NB4 (cell line): ENCODE data around the gene CLIC3.

Experiments
- DNase-seq: peaks from one replicate; pipeline ENCODE4 v3.0.0; 2010; ENCODE audit warnings: low read depth
- H3K4me3 ChIP-seq: one replicate; pipeline ENCODE4 v1.5.1; 2011; ENCODE audit warnings: mild to moderate bottlenecking, low read depth, low read length, moderate library complexity
- CTCF ChIP-seq: IDR thresholded peaks from one replicate; pipeline ENCODE4 v1.5.1; 2012; ENCODE audit warnings: low read depth, low read length
- MAX ChIP-seq: IDR thresholded peaks from 2 replicates; pipeline ENCODE4 v1.6.1; 2011; ENCODE audit warnings: low read depth, low read length
- MYC ChIP-seq: IDR thresholded peaks from 2 replicates; pipeline ENCODE4 v1.6.1; 2011; ENCODE audit warnings: low read depth, low read length
- POLR2A ChIP-seq: IDR thresholded peaks from 2 replicates; pipeline ENCODE4 v1.6.1; 2011; ENCODE audit warnings: mild to moderate bottlenecking; ENCODE audit not compliant: insufficient read length; ENCODE audit errors: extremely low read depth

CLIC3 gene

GRCh38 chr9:136975644-136976043 is 20.7 kb downstream of the CLIC3 start:
- peak; percentile 43 for DNase-seq
- TF ChIP-seq CTCF (peak; percentile 33), MAX (no peak)
- no peak overlapping the region for H3K4me3 ChIP-seq

- no peak for TF ChIP-seq POLR2A
- no peak for TF ChIP-seq MAX
- TF ChIP-seq MYC = no peak
- no peak for TF ChIP-seq CTCF
These were observed 21.4 kb downstream of the CLIC3 start for GRCh38 chr9:136974817-136975535.

GRCh38 chr9:136973618-136974617 is 22.4 kb downstream of the CLIC3 start:
- H3K4me3 ChIP-seq = no peak overlapping the region
- DNase-seq = no peak
- TF ChIP-seq POLR2A = no peak
- TF ChIP-seq CTCF = no peak
- no peak for TF ChIP-seq MAX
- TF ChIP-seq MYC = no peak

More at GRCh38 chr9:136974817-136975535, 21.4 kb downstream of the CLIC3 start:
- H3K4me3 ChIP-seq = no peak overlapping the region
- DNase-seq = no peak

- H3K4me3 ChIP-seq = no peak overlapping the region
- TF ChIP-seq MYC (no peak), MAX (no peak), POLR2A (no peak), CTCF (no peak)
- no peak for DNase-seq
These were observed 23.6 kb downstream of the CLIC3 start for GRCh38 chr9:136972743-136973142.

GRCh38 chr9:136972335-136972734 is 24.0 kb downstream of the CLIC3 start:
- no peak for DNase-seq
- TF ChIP-seq MAX (no peak), POLR2A (no peak), CTCF (no peak), MYC (no peak)
- no peak overlapping the region for H3K4me3 ChIP-seq
